ENCODE results near the gene DNAI1. TPM values are rescaled to one million over a fixed set of nuclear protein-coding genes. Genes with fewer than 3 reads are reported as not detected.

The DNAI1 gene
- total and polyA plus RNA-seq, 12 donors, result 0.09 to 0.28 (median 0.18) TPM; not detected in 9

DNA sequence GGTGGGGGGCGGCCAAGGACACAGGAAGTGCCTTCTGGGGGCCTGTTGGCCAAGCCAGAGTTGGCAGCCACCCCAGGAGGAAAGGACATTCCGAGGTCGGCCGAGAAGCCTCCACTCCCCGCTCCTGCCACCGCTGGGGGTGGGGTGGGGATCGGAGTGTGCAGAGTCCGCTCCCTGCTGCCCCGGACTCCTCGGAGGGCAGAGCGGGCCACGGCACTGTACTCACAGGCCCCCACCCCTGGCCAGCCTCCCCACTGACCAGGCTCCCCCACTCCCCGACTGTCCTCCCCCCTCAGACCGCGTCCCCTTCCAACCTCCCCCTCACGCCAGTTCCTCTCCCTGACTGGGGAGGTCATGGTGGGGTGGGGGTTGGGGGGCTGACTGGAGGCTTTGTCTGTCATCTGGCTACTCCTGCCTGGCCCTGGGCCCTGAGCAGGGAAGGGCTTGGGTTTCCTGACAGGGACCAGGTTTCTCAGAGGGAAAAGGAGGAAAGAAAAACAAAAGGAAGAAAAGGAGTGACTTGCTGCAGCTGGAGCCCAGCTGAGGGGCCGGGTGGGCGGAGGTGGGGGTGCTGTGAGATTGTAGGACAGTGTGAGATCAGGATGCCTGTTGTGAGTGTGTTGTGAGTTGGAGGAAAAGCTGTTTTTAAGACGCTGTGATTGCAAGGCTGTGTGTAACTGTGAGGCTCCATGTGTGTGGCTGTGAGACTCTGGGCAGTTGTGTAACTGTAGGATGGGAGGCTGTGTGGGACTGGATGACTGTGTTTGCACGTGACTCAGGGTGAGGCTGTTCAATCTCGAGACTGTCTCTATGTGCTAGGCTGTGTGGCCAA, 101.2 kb downstream of the DNAI1 start:
- WGBS, 2 donors, result 7 to 12% methylated on average over 19 to 21 of the region's 21 CpGs
- intact Hi-C loops (cut with DNase I), result no loop called here
- ATAC-seq, result peak; percentile 58 to 78 (median 74)

GRCh38 chr9:34560599-34561214, 102.1 kb downstream of the DNAI1 start:
- peak in 1 of 2 donors; percentile 36 for DNase-seq
- WGBS, 2 donors, result 65 to 71% methylated on average over 21 of the region's 21 CpGs
- intact Hi-C loops (cut with DNase I), result no loop called here
- Histone ChIP-seq H3K27ac (peak overlapping the region in 1 of 10 donors; percentile 36), H3K4me1 (peaks cover 7 to 28% (median 25%) of the 10 kb centered on the region in 9 donors), H3K9me3 (peaks cover 0 to 4% (median 0%) of the 10 kb centered on the region in 11 donors), H3K27me3 (peaks cover 0 to 24% (median 0%) of the 10 kb centered on the region in 7 donors), H3K36me3 (no peaks in the 10 kb centered on the region), H3K4me3 (no peak overlapping the region)
- ATAC-seq, result peak in 2 of 8 donors; percentile 3 to 24
- TF ChIP-seq, protein P1, sequence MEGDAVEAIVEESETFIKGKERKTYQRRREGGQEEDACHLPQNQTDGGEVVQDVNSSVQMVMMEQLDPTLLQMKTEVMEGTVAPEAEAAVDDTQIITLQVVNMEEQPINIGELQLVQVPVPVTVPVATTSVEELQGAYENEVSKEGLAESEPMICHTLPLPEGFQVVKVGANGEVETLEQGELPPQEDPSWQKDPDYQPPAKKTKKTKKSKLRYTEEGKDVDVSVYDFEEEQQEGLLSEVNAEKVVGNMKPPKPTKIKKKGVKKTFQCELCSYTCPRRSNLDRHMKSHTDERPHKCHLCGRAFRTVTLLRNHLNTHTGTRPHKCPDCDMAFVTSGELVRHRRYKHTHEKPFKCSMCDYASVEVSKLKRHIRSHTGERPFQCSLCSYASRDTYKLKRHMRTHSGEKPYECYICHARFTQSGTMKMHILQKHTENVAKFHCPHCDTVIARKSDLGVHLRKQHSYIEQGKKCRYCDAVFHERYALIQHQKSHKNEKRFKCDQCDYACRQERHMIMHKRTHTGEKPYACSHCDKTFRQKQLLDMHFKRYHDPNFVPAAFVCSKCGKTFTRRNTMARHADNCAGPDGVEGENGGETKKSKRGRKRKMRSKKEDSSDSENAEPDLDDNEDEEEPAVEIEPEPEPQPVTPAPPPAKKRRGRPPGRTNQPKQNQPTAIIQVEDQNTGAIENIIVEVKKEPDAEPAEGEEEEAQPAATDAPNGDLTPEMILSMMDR (IDR thresholded peaks at IDR 0.05), result no peak

More for the DNA sequence above, 101.2 kb downstream of the DNAI1 start:
- Histone ChIP-seq H3K27ac (peak overlapping the region in 4 of 10 donors; percentile 21 to 44 (median 32)), H3K4me3 (peak overlapping the region in 6 of 10 donors; percentile 9 to 26 (median 22)), H3K9me3 (peaks cover 0 to 4% (median 0%) of the 10 kb centered on the region in 11 donors), H3K4me1 (peaks cover 7 to 28% (median 25%) of the 10 kb centered on the region in 9 donors), H3K27me3 (peaks cover 0 to 24% (median 0%) of the 10 kb centered on the region in 7 donors), H3K36me3 (no peaks in the 10 kb centered on the region)
- DNase-seq, result peak; percentile 37 to 61
- TF ChIP-seq, protein P1 (IDR thresholded peaks at IDR 0.05), result no peak

GRCh38 chr9:34562135-34562745, 103.6 kb downstream of the DNAI1 start:
- Histone ChIP-seq H3K27me3 (peaks cover 0 to 24% (median 9%) of the 10 kb centered on the region in 7 donors), H3K9me3 (peaks cover 0 to 4% (median 0%) of the 10 kb centered on the region in 11 donors), H3K4me1 (peaks cover 7 to 28% (median 25%) of the 10 kb centered on the region in 9 donors), H3K4me3 (no peak overlapping the region), H3K27ac (no peak overlapping the region), H3K36me3 (no peaks in the 10 kb centered on the region)
- TF ChIP-seq, protein P1 (IDR thresholded peaks at IDR 0.05), result peak in 7 of 9 donors; percentile 9 to 51 (median 26)
- WGBS, 2 donors, result 92 to 93% methylated on average over 7 of the region's 7 CpGs
- DNase-seq (no peak), ATAC-seq (no peak)
- intact Hi-C loops (cut with DNase I), result no loop called here

DNA sequence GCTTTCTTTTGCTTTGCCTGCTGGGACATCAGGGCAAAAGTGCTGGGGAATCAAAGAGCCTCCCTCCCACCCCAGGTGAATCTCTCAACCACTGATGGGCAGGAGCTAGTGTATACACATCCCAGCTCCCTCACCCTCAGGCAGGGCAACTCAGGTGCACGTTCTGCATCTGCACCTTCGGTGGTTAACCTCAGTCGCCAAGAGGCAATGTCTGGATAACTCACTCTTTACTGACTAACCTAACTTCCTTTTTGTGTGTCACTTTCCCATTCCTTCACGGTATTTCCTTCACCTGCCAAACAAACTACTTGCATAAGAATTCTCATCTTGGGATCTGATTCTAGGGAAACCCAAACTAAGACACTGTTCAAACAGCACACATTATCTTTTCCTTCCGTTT, 104.7 kb downstream of the DNAI1 start:
- DNase-seq (no peak), ATAC-seq (no peak)
- Histone ChIP-seq H3K4me3 (no peak overlapping the region), H3K27me3 (peaks cover 0 to 24% (median 9%) of the 10 kb centered on the region in 7 donors), H3K4me1 (peaks cover 7 to 28% (median 25%) of the 10 kb centered on the region in 9 donors), H3K9me3 (peaks cover 0 to 4% (median 0%) of the 10 kb centered on the region in 11 donors), H3K36me3 (no peaks in the 10 kb centered on the region), H3K27ac (no peak overlapping the region)
- intact Hi-C loops (cut with DNase I), result no loop called here
- TF ChIP-seq, protein P1 (IDR thresholded peaks at IDR 0.05), result no peak
- 85 to 87% methylated on average over 5 of the region's 5 CpGs for WGBS, 2 donors

Measured in heart right ventricle (tissue), 16 donors.